ENCODE results near the gene TBCB.
A peak's percentile ranks its signal among the peaks of the same experiment; 100 is the strongest.

The TBCB gene

GRCh38 chr19:36113894-36114720 is 1.2 kb upstream of the TBCB start:
- DNase-seq (ENCODE audit: extremely low spot score), result no peak
- POLR2A ChIA-PET, result no interaction called here
- peak; percentile 14 for TF ChIP-seq CTCF (IDR thresholded peaks at IDR 0.05; ENCODE audit: control extremely low read depth, extremely low read depth, low read depth, missing control alignments)
- CTCF ChIA-PET, result interaction anchor here (1.1 to 6.1 kb wide), 3 partner anchors 13 to 55 kb away, joined by 3 to 43 read pairs (median 4); no protein-coding TSS in a partner anchor

DNA sequence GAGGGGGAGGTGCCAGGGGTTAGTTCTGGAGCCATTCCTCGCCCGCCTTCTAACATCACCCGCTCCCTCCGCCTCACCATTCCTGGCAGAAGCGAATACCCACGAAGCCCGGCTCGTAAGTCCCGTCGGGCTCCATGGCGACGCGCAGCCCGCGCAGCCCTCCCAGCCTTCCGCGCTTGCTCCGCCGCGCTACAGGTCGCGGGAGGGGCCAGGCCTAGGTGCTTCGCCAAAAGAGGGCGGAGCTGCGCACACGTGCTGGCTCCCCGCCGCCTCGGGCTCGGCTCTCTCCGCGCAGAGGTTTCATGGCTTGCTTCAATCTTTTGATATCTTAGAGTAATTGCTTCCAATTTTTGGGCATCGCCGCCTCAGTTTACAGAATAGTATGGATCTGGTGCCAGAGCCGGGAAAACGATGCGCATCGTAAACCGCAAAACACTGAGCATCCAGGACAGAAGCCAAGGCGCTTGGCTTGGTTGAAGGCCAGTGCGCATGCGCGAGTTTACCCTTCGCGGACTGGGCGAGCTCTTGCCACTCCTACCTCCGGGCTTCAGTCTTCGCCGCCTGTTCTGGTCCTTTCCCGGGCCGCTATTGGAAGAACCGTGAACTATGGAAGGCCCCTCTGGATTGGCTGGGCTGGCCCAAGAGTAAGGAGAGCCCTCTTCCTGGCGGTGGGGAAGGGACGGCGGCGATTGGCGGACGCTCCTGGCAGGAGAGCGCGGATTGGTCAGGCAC is 381 bp upstream of the TBCB start, which contains the start of gene POLR2I:
Gene POLR2I (minus strand): TSS at position 155 of the 732 bp plus-strand sequence. CDS start 19 bp downstream, at position 136.
- POLR2A ChIA-PET, result interaction anchor here (0.5 to 0.6 kb wide), 2 partner anchors 81 to 133 kb away, joined by 3 to 7 read pairs; no protein-coding TSS in a partner anchor
- DNase-seq (ENCODE audit: extremely low spot score), result peak; percentile 98

DNA sequence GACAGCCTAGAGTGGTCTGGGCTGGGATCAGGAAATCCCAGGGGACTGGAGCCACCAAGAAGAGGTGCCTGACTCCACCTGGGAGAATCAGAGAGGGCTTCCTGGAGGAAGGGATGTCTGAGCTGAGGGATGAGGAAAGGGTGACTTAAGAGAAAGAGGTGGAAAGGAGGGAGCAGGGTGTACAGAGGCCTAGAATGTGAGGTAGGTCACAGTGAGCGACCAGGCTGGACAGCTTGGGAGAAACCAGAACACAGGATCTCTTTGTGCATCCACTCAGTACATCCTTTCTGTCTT is 1.0 kb downstream of the TBCB start:
- no peak for DNase-seq (ENCODE audit: extremely low spot score)
- CTCF ChIA-PET, result interaction anchor here (0.8 to 6.1 kb wide), 2 partner anchors 11 to 29 kb away, joined by 3 to 43 read pairs; no protein-coding TSS in a partner anchor
- TF ChIP-seq CTCF (IDR thresholded peaks at IDR 0.05; ENCODE audit: control extremely low read depth, extremely low read depth, low read depth, missing control alignments), result no peak
- POLR2A ChIA-PET, result no interaction called here

More for the DNA sequence above, 381 bp upstream of the TBCB start, which contains the start of gene POLR2I:
- CTCF ChIA-PET, result interaction anchor here (0.7 to 6.1 kb wide), 5 partner anchors 8 to 56 kb away, joined by 3 to 43 read pairs (median 4); no protein-coding TSS in a partner anchor
- no peak for TF ChIP-seq CTCF (IDR thresholded peaks at IDR 0.05; ENCODE audit: control extremely low read depth, extremely low read depth, low read depth, missing control alignments)

- DNase-seq (ENCODE audit: extremely low spot score), result no peak
- POLR2A ChIA-PET, result no interaction called here
- TF ChIP-seq CTCF (IDR thresholded peaks at IDR 0.05; ENCODE audit: control extremely low read depth, extremely low read depth, low read depth, missing control alignments), result no peak
- CTCF ChIA-PET, result interaction anchor here (0.9 kb wide), 1 partner anchor 17 kb away, joined by 3 read pairs; no protein-coding TSS in a partner anchor
Measured at GRCh38 chr19:36120092-36120983, 5.1 kb downstream of the TBCB start.

- no peak for TF ChIP-seq CTCF (IDR thresholded peaks at IDR 0.05; ENCODE audit: control extremely low read depth, extremely low read depth, low read depth, missing control alignments)
- ChIA-PET POLR2A (no interaction called here), CTCF (no interaction called here)
- DNase-seq (ENCODE audit: extremely low spot score), result no peak
Measured at GRCh38 chr19:36120984-36121358, 5.7 kb downstream of the TBCB start.

Data from GM10248 (cell line).